HG02943 (cell line): ENCODE measurements around the gene C10orf90.

Experiments used
- ATAC-seq: cut with Tn5 transposase; IDR thresholded peaks from one replicate; pipeline ENCODE4 v1.9.1; 2021; ENCODE audit warnings: mild to moderate bottlenecking, low read depth, moderate library complexity; ENCODE audit not compliant: unreplicated experiment

Gene C10orf90

DNA sequence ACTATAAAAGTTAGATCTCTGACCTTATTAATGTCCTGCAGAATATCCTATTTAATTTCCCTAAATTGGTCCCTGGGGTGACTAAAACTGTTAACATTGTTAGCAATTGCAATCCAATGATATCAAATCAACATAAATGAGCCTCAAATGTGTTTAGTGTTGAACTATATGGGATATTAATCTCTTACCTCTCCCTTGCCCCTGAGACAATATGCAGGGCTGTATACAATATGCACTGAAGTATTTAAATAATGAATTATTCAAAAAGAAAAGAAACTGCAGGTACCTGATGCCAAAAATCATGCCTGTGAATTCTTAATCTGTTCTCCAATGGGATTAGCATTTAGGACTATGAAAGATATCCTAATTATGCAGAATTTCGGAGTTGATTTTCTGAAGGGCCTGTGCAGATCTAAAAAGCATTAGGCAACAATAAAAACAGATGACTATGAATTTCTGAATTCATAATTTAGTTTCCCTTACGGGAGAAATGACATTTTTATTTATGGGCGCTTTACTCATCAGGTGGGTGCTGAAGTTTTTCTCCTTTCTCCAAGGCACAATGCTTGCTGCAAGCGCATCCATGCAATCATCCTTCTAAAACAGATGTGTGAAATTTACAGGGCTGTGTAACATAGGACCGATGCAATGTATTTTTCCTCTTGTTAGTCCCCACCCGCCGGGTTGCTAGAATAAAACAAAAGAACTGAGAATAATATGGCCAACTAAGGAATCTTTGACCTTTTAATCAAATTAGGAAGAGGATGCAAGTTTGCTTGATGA, 5.4 kb upstream of the C10orf90 start:
- no peak for ATAC-seq

GRCh38 chr10:126674741-126675515, 4.4 kb upstream of the C10orf90 start:
- no peak for ATAC-seq

- ATAC-seq: no peak
Measured at GRCh38 chr10:126673565-126673964, 3.1 kb upstream of the C10orf90 start.

DNA sequence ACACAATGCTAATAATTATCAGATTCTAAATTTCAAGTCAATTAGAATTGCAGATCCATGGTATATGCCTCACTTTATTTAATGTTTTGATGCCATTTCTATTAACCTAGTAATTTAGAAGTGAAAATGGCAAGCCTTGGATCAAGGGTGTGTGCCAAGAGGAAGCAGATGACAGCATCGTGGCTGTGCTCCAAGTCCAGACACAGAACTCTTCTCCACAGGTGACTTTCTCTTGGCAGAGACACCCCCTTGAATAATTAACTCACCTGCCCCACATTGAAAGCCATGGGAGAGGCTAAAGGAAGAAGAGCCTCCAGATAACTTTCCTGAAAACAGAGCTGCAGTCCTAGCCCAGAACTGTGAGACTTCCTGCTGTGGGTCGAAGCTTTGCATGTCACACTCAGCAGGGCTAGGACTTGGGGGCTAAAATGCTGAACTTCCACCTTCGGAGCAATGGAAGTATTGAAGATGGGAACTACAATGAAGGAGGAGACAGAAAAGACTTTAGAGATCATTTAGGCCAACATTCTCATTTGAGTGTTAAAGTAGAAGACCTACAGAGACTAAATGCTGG, 996 bp upstream of the C10orf90 start:
- ATAC-seq: no peak

DNA sequence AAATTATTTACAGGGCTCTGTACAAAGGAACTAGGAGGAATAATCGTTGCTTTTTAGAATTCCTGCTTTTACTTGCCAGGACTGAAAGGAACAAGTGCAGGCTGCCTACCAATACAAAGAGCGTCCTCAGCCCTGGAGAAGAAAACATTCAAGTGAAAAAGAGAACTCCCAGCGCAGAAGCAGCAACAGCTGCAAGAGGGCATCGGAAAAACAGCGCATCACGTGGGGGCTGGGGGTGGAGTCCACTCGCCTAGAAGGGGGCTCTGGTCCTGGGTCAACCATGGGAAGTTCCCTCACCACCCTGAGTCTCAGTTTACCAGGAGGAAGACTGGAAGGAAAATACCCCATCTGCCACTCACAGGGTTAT, 385 bp upstream of the C10orf90 start:
- no peak for ATAC-seq

GRCh38 chr10:126669168-126669567, 1.3 kb downstream of the C10orf90 start:
- ATAC-seq: no peak

GRCh38 chr10:126668505-126668904, 2.0 kb downstream of the C10orf90 start:
- ATAC-seq: no peak

DNA sequence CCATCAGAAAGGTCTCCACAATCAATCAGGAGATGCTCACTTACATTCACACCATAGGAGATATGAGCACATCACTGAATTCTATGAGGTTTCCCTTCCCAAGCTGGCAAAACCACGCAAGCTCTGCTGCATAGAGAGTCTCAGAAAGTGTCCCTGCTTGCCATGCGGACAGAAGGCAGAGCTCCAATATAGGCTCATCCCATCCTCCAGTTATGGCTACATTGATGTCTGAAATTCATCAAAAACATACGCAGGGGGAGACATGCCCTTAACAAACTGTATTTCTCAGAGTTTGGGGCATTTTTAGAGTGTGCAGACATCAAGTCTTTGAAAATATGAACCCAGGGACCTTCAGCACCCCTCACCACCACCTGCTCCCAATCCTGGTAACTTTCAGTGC, 2.9 kb downstream of the C10orf90 start:
- no peak for ATAC-seq

GRCh38 chr10:126665207-126665606, 5.3 kb downstream of the C10orf90 start:
- ATAC-seq: no peak

DNA sequence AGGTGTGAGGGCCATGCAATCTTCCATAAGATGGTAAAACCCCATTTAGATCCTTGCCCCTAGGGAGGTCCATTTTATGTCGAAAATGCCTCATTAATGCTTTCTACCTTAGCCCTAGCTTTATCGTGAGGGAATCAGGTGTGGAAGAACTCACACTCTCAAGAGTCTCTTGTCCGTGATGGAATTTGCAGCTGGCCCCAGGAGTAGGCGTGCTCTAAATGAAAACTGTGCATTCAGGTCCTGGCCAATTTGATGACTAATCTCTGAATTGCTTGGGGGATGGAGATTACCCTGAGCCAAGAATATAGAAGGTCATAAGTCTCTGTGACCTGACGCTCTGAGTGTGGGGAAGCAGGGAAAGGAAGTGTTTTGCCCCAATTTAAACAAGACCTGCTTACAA, 6.6 kb downstream of the C10orf90 start:
- no peak for ATAC-seq

- ATAC-seq: no peak
Measured at GRCh38 chr10:126663328-126663727, 7.2 kb downstream of the C10orf90 start.

DNA sequence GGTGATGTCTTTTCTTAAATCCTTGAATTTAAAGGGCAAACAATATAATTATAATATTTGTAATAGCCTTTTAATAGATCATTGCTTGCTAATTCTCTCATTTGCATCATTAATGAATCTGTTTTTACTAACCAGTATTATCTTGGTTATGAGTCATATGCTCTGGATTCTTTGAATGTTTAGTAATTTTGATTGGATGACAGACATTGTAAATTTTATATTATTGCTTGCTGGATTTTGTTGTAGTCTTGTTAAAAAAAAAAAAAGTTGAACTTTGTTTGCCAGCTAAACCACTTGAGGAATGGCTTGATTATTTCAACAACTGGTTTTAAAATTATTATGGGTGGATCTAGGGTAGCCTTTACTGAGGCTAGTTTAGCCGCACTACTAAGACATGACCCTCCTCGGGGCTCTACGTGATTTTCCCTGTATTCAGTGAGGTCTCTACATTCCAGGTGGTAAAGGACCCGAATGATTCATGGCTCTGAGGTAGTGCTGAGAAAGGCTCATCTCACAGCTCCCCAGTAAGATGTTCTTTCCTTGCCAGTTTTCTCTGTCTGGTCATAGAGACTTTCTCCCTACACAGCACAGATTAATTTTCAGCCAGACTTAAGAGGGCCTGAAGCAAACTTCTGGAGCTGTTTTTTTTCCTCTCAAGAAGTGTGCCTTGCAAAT, 8.5 kb downstream of the C10orf90 start:
- no peak for ATAC-seq

GRCh38 chr10:126661356-126661755, 9.1 kb downstream of the C10orf90 start:
- no peak for ATAC-seq

DNA sequence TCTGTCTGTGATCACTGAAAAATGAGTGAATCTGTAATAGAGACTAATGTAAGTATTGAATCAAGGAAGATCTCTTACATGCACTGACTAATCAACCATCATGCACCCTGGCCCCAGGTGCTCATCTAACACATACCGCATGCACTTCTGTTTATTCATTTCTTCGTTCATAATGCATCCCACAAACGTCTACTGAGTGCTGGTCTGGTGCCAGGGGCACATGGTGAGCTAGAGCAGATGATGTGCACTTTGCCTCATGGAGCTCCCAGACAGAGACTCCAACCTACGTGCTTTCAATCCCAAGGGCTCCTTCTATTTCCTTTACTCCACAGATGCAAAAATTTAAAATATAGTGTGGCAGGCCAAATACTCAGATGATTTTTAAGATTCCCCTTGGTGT, 10.7 kb downstream of the C10orf90 start:
- no peak for ATAC-seq

GRCh38 chr10:126658928-126659327, 11.6 kb downstream of the C10orf90 start:
- ATAC-seq: no peak

- no peak for ATAC-seq
Measured at GRCh38 chr10:126654579-126654978, 15.9 kb downstream of the C10orf90 start.

DNA sequence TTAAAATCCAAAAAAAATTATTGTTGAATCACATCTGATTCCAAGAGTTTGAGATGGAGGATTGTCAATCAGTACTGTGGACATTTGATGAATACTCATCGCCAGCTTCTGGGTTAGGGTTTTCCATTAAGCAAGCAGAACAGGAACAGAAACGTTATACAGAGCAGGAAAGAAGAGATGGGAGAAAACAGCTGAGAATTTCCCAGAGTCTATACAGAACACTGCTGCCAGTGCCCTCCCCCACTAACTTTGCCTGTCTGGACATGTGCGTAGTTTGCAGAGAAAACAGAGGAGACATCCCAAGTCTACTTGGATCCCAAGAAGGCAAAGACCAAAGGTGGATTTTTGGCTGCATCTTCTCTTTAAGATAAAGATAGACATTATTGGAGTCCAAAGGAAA, 19.0 kb downstream of the C10orf90 start:
- no peak for ATAC-seq

GRCh38 chr10:126650161-126650560, 20.3 kb downstream of the C10orf90 start:
- ATAC-seq: no peak

GRCh38 chr10:126647116-126647515, 23.4 kb downstream of the C10orf90 start:
- ATAC-seq: no peak

DNA sequence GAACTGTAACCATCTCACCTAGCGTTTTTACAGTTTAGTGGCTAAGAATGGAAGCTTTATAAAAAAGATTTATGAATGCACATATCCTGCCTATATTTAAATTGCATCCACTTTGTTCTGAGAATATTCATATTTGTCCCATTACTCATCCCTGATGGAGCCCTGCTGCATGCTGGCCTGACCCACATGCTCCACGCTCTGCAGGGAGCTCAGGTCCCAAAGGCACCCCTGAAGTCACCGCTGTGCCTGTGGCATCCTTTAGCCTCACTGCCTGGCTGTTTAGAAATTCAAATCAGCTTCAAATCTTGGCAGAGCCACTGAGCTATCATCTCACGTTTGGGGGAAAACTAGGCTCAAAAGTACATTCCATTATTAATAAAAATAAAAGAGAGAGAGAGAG, 24.4 kb downstream of the C10orf90 start:
- ATAC-seq: no peak

DNA sequence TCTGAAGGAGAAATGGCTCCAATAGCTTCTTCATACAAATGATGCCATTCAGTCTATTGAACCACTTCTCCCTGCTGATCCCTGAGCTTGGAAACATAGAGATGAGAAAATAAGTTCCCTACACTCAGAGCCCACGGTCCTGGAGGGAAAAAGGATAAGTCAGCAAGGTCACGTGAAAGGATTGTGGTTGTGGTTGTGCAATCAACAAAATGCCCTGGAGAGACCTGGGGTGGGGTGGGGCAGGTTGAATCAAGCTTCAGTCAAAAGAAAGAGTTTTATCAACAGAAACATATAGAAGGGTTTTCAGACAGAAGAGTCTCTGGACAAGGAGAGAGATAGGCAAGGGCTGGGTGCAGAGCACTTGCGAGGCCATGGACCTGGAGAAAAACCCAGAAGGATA, 30.1 kb downstream of the C10orf90 start:
- no peak for ATAC-seq
